ENCODE measurements around the gene HTR7.

DNA sequence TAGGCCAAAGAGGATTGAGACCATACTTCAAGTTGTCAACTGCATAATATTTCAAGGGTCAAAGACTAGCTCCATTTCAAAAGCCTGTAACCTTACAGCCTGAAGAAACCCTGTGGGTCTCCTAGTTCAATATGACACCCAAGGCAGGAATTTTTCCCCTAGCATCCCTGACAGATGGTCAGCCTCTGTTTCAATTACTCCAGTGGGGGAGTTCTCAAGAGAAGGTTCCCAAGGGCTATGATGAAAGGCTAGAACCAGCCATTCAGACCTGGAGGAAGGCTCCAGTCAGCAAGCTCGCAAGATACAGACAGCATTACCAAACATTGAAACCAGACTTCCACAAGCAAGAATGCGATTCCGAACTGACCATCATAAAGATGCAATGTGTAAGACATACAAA lies 1.6 kb downstream of the HTR7 start:
- TF ChIP-seq, protein P1, sequence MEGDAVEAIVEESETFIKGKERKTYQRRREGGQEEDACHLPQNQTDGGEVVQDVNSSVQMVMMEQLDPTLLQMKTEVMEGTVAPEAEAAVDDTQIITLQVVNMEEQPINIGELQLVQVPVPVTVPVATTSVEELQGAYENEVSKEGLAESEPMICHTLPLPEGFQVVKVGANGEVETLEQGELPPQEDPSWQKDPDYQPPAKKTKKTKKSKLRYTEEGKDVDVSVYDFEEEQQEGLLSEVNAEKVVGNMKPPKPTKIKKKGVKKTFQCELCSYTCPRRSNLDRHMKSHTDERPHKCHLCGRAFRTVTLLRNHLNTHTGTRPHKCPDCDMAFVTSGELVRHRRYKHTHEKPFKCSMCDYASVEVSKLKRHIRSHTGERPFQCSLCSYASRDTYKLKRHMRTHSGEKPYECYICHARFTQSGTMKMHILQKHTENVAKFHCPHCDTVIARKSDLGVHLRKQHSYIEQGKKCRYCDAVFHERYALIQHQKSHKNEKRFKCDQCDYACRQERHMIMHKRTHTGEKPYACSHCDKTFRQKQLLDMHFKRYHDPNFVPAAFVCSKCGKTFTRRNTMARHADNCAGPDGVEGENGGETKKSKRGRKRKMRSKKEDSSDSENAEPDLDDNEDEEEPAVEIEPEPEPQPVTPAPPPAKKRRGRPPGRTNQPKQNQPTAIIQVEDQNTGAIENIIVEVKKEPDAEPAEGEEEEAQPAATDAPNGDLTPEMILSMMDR (IDR thresholded peaks at IDR 0.05; ENCODE audit: control extremely low read depth in 1 of 3, insufficient read depth in 1 of 3, low read depth in 1 of 3, low read length in 3 of 3), result no peak
- no peak for TF ChIP-seq POLR2A (IDR thresholded peaks at IDR 0.05; ENCODE audit: control extremely low read depth in 1 of 2, low read depth in 2 of 2, low read length in 2 of 2)
